Posterior vena cava (tissue), 2 donors: ENCODE data around the gene CEP78. TPM values are rescaled to one million over a fixed set of nuclear protein-coding genes. Genes with fewer than 3 reads are reported as not detected.

Experiments
- DNase-seq: peaks from one replicate; pipeline ENCODE4 v3.0.0-alpha.2; 2020; ENCODE audit warnings: low spot score
- intact Hi-C, 2 donors: fragments of 100-400 bp; cut with DNase I; formaldehyde crosslinking; loops; one replicate each; pipeline versions ENCODE4 v1.14.1 to v1.14.2; 2022 to 2023
- total RNA-seq, 2 donors: library from RNA; stranded (reverse); fragmentation: NEBNext Ultra II Directional; extraction: Animal tissue kit (Norgen Biotek cat#: 25700); gene quantifications; one replicate each; pipeline ENCODE4 v1.2.1, GENCODE V29; 2021
- donor health status: DM: yes; HTN: yes; CAD: no.
- donor health status: DM: yes; HTN: yes; CAD: no.

The CEP78 gene
- total RNA-seq, 2 donors from 2014 or later, result 9.9 to 11.8 TPM

GRCh38 chr9:78298046-78298765 is 62.3 kb downstream of the CEP78 start:
- DNase-seq, result no peak
- intact Hi-C loops, result no loop called here

GRCh38 chr9:78300209-78300608 is 64.3 kb downstream of the CEP78 start:
- intact Hi-C loops, result no loop called here
- no peak for DNase-seq

GRCh38 chr9:78301466-78301865 is 65.6 kb downstream of the CEP78 start:
- intact Hi-C loops, result no loop called here
- no peak for DNase-seq

DNA sequence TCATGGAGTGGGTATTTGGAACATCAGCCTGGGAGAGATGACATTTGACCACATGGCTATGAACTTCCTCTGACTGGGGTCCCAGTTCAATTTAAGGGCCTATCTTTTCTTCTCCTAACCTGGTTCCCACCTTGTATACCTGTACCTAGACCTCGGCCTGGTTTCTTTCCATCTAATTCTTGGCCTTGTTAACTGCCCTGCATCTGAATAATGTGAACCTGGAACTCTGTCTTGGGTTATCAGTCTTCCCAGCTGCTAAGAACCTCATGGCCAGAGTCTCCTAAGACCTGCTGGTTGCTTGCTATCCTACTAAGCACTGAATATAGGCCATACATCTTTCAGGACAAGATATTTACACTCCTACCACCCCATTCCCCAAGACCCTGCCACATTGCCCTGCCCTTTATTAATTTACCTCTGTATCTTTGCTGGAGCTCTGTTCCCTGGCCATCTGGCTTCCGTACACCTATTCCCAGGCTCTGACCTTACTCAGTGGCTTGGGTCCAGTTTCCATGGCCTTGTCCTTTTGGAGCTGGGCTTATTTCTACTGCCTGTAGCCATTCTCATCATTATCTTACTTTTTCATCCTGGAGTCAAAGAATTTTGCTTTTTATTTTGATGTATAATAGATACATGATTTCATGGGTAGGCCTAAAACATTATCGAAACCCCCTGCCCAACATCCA is 67.6 kb downstream of the CEP78 start:
- no peak for DNase-seq
- intact Hi-C loops, result no loop called here

GRCh38 chr9:78304357-78304756 is 68.5 kb downstream of the CEP78 start:
- intact Hi-C loops, result no loop called here
- no peak for DNase-seq

DNA sequence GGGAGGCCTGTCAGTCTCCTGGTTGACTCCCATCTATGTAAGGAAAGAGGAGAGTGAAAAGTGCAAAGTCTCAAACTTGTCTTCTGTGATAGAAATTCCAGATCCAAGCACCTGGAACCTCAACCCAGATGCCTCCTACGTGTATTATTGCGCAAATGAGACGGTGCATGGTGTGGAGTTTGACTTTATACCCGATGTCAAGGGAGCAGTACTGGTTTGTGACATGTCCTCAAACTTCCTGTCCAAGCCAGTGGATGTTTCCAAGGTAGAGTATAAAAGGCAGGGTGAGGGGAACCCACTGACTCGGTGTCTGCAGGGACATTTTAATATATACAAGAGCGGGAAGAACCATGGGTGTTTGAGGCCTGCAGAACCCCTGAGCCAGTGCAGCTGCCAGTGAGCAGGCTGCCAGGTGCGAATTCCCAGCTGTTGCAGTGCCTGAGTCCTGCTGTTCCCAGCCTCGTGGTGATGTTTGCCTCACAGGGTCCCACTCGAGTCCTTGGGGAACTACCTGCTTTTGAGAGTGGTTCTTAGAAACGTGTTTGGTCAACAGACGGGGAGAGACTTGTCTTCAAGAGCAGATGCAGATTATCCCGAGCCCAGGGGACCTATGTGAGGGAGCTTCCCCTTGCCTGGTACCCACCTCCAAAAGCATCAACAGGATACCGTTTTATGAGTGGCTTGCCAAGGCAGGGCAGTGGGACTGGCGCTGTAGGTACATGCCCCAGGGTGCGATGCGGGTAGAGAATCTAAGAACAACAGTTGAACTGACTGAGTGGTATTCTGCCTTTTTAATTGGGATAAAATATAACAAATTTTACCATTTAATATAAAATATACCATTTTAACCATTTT is 70.6 kb downstream of the CEP78 start:
- intact Hi-C loops, result no loop called here
- DNase-seq, result no peak

- no peak for DNase-seq
- intact Hi-C loops, result no loop called here
Observed at GRCh38 chr9:78307360-78307759, 71.5 kb downstream of the CEP78 start.

- intact Hi-C loops, result no loop called here
- no peak for DNase-seq
Observed at GRCh38 chr9:78309066-78309465, 73.2 kb downstream of the CEP78 start.

DNA sequence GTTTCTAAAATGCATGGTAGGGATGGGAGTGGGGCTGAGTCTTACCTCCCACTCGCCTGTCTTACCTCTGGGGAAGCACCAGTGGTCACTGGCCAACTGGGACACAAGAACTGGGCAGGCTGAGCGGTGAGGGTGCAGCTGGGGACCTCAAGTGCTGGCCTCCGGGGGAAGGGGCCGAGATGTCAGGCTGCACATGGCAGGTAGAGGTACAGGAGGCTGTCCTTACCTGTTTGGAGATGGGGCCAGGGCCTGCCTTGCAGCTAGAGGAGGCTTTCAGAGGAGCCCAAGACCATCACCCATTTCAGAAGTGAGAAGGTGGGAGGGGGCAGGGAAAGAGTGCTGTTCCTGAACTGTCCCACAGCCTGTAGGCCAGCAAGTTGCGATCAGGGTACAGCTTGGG is 75.2 kb downstream of the CEP78 start:
- intact Hi-C loops, result loop anchor here in 1 of 2 donors (5.0 kb wide), 1 partner anchor 1434 kb away; no protein-coding TSS in a partner anchor
- no peak for DNase-seq

GRCh38 chr9:78311886-78312524 is 76.1 kb downstream of the CEP78 start:
- intact Hi-C loops, result loop anchor here in 1 of 2 donors (5.0 kb wide), 1 partner anchor 1435 kb away; no protein-coding TSS in a partner anchor

GRCh38 chr9:78314550-78314949 is 78.7 kb downstream of the CEP78 start:
- no peak for DNase-seq
- intact Hi-C loops, result loop anchor here in 1 of 2 donors (5.0 kb wide), 1 partner anchor 1437 kb away; no protein-coding TSS in a partner anchor

More at GRCh38 chr9:78311886-78312524, 76.1 kb downstream of the CEP78 start:
- no peak for DNase-seq

GRCh38 chr9:78314953-78315870 is 79.3 kb downstream of the CEP78 start:
- no peak for DNase-seq
- intact Hi-C loops, result loop anchor here in 1 of 2 donors (5.0 kb wide), 1 partner anchor 1438 kb away; no protein-coding TSS in a partner anchor

- intact Hi-C loops, result no loop called here
- DNase-seq, result no peak
Observed at GRCh38 chr9:78316166-78316892, 80.5 kb downstream of the CEP78 start.

DNA sequence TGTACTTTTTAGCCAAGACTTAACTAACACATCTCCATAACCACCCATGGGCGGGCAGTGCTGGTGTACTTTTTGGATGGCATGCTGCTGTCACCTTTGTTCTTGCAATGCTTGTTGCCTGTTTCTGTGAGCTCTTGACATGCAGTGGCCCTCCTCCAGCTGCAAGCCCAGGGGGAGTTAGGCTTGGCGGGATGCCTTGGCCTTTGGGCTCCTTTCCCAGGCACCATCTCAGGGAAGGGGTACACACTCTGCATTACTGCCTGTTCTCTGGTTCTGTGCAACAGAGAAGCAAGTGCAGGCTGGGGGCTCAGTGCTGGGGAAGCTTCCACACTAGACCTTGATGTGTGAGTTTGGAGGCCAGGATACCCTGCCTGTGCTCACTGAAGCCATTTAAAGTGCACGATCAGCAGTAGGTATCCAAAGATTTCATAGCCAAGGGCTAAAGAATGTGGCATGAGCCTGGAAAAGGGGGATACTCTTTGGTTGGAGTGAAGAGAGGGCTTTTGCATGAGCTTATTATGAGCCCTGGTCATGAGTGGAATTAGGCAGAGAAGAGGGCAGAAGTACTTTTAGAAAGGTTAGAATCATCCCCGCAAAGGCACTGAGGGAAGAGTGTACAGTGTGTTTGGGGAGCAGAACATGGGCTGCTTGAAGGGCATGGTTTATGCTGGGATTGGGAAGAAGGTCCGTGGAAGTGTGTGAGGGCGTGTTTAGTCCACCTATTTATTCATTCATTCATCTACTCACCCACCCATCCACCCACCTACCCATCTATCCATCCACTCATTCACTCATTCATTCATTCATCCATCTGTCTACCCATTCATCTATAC is 83.5 kb downstream of the CEP78 start:
- intact Hi-C loops, result no loop called here
- no peak for DNase-seq

DNA sequence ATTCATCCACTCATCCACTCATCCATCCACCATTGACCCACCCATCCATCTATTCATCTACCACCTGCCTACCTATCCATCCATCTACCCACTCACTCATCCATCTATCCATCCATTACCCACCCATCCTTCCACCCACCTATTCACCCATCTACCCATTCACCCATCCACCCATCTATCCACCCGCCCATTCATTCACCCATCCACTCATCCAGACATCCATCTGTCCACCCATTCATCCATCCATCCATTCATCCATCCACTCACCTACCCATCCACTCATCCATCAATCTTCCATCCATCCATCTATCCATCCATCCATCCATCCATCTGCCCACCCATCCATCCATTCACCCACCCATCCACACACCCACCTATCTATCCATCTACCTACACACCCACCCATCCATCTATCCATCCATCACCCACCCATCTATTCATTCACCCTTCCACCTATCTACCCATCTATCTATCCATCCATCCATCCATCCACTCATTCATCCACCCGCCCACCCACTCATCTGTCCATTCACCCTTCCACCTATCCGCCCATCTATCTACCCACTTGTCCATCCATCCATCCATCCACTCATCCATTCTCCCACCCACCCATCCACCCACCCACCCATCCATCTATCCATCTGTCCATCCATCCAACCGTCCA is 84.3 kb downstream of the CEP78 start:
- intact Hi-C loops, result no loop called here

DNA sequence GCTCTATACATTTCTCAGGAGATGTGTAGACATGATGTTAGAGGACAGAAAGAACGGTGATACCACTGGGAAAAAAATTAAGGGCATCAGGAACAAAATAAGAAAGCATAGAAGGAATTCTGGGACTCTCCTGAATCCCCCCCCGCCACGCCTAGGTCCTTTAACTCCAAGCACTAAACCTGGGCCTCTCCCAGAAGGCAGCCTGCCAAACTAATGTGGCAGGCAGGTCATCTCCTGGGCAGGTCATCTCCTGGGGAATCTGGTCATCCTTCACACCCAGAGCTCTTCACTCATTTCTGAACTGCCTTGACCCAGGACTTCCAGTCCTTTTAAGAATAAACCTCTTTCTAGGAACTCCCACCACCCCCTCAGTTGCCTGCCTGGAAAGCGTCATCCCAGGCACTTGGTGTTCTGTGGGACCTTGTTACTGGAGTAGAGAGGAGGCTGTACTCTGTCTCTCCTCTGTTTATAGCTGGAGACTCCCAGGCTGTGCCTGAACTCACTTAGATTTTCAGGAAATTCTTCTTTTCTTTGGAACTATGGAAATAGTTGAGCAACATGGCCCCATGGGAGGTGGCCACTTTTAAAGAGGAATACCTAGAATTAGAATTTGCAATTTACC is 85.1 kb downstream of the CEP78 start:
- intact Hi-C loops, result no loop called here
- DNase-seq, result no peak

More for the DNA sequence above, 84.3 kb downstream of the CEP78 start:
- no peak for DNase-seq
